CD4-positive, alpha-beta T cell (primary cell): ENCODE results near the gene CDH16. TPM values are rescaled to one million over a fixed set of nuclear protein-coding genes. Genes with fewer than 3 reads are reported as not detected.

ENCODE experiments used
- ATAC-seq: fragments of 200-7000 bp; cut with Tn5 transposase; one replicate; pipeline ENCODE4 v1.10.0; 2022; ENCODE audit warnings: mild to moderate bottlenecking; ENCODE audit not compliant: poor library complexity
- CTCF ChIA-PET: fragments of 350-600 bp; sonication (Branson Sonifier 250); formaldehyde crosslinking; loops from one replicate; lab custom pipeline; 2021; ENCODE audit warnings: antibody characterized with exemption, inconsistent platforms; lab: Charles Lee
- POLR2A ChIA-PET: fragments of 350-600 bp; sonication (Branson Sonifier 250); formaldehyde crosslinking; loops from one replicate; lab custom pipeline; 2021; ENCODE audit warnings: antibody characterized with exemption, inconsistent platforms; lab: Charles Lee
- DNase-seq, 14 experiments: peaks; one replicate each; pipeline ENCODE4 v3.0.0-alpha.2; 2013 to 2020; ENCODE audit warnings: mixed read lengths in 2 of 14
- H3K27ac ChIP-seq, 2 donors: one replicate each; pipeline versions ENCODE4 v1.5.1 to v1.7.0; 2013; ENCODE audit warnings: low read length in 2 of 2, low read depth in 1 of 2, mild to moderate bottlenecking in 1 of 2
- H3K27me3 ChIP-seq, 2 experiments: 1 replicate in 1 of 2; 2 replicates in 1 of 2; pipeline versions ENCODE4 v1.6.1 to v1.7.0; 2013; ENCODE audit warnings: low read length in 2 of 2, control low read depth in 1 of 2, mild to moderate bottlenecking in 1 of 2, moderate library complexity in 1 of 2; ENCODE audit not compliant: insufficient read depth in 2 of 2, control insufficient read depth in 1 of 2
- H3K36me3 ChIP-seq: one replicate; pipeline ENCODE4 v1.6.1; 2013; ENCODE audit warnings: low read length, control low read depth; ENCODE audit not compliant: insufficient read depth
- H3K4me1 ChIP-seq: one replicate; pipeline ENCODE4 v1.6.1; 2013; ENCODE audit warnings: low read length, control low read depth; ENCODE audit not compliant: insufficient read depth
- H3K4me3 ChIP-seq: one replicate; pipeline ENCODE4 v1.5.1; 2013; ENCODE audit warnings: mild to moderate bottlenecking, low read length, moderate library complexity
- H3K9me3 ChIP-seq, 2 experiments: 1 replicate in 1 of 2; 2 replicates in 1 of 2; pipeline versions ENCODE4 v1.6.1 to v1.7.0; 2013; ENCODE audit warnings: low read length in 2 of 2, mild to moderate bottlenecking in 2 of 2, control low read depth in 1 of 2, moderate library complexity in 1 of 2; ENCODE audit not compliant: control insufficient read depth in 1 of 2, insufficient read depth in 1 of 2
- H3K27ac Mint-ChIP-seq: one replicate; pipeline ENCODE4 v1.8.0; 2020; ENCODE audit warnings: mixed read lengths
- H3K27me3 Mint-ChIP-seq: one replicate; pipeline ENCODE4 v1.8.0; 2021; ENCODE audit warnings: mixed read lengths
- H3K36me3 Mint-ChIP-seq: one replicate; pipeline ENCODE4 v1.8.0; 2021; ENCODE audit warnings: low read depth, mixed read lengths
- H3K4me1 Mint-ChIP-seq: one replicate; pipeline ENCODE4 v1.8.0; 2021; ENCODE audit warnings: low read depth, mixed read lengths
- H3K4me3 Mint-ChIP-seq: one replicate; pipeline ENCODE4 v1.8.0; 2020; ENCODE audit warnings: mild to moderate bottlenecking, mixed read lengths
- H3K9me3 Mint-ChIP-seq: one replicate; pipeline ENCODE4 v1.8.0; 2020; ENCODE audit warnings: mixed read lengths
- CTCF ChIP-seq: fragments of 200-600 bp; IDR thresholded peaks from one replicate; pipeline ENCODE4 v1.8.0; 2022; ENCODE audit warnings: antibody characterized with exemption, mild to moderate bottlenecking
- intact Hi-C, 2 experiments: fragments of 100-400 bp; cut with DNase I in 1 of 2; cut with micrococcal nuclease in 1 of 2; formaldehyde crosslinking; loops; one replicate each; pipeline versions ENCODE4 v1.15.1 to v1.9.0; 2023 to 2025; cut with DNase I, micrococcal nuclease
- total RNA-seq, 174 experiments: library from RNA in 2 of 174; stranded (reverse) in 2 of 174; gene quantifications; one replicate each; pipeline ENCODE4 v1.2.3 and lab custom pipeline; 2021 to 2026

The CDH16 gene
- total RNA-seq, 2 experiments from 2014 or later = not detected

- H3K9me3 Mint-ChIP-seq = no peaks in the 10 kb centered on the region
- TF ChIP-seq CTCF = no peak
- DNase-seq (no peak), ATAC-seq (no peak)
- intact Hi-C loops = loop anchor here in 1 of 2 experiments (5.0 kb wide), 1 partner anchor 51 kb away; the partner anchor contains the start of gene CIAO2B
- Histone ChIP-seq H3K9me3 (no peaks in the 10 kb centered on the region), H3K4me3 (peak overlapping the region; percentile 93), H3K27me3 (no peaks in the 10 kb centered on the region), H3K36me3 (peaks cover 21% of the 10 kb centered on the region), H3K27ac (no peak overlapping the region), H3K4me1 (peaks cover 32% of the 10 kb centered on the region)
- no peak overlapping the region for H3K27ac Mint-ChIP-seq
- peaks cover 24% of the 10 kb centered on the region for H3K36me3 Mint-ChIP-seq
- H3K4me3 Mint-ChIP-seq = peak overlapping the region; percentile 100
- ChIA-PET POLR2A (interaction anchor here (0.9 to 2.5 kb wide), 10 partner anchors 12 to 346 kb away, joined by 3 to 27 read pairs (median 5); partner anchors contain the start of genes CIAO2B, CKLF, DYNC1LI2 and NAE1), CTCF (interaction anchor here (1.2 to 3.2 kb wide), 4 partner anchors 8 to 137 kb away, joined by 3 to 20 read pairs (median 10); partner anchors contain the start of gene NAE1)
- H3K4me1 Mint-ChIP-seq = peaks cover 39% of the 10 kb centered on the region
- H3K27me3 Mint-ChIP-seq = no peaks in the 10 kb centered on the region
Measured at GRCh38 chr16:66881014-66881417, 37.7 kb downstream of the CDH16 start.

GRCh38 chr16:66880288-66881013 lies 38.2 kb downstream of the CDH16 start, which contains the start of gene PDP2:
Gene PDP2, plus strand, starts transcription at chr16:66880515. Its CDS starts 3,770 bp downstream, at chr16:66884285.
- Mint-ChIP-seq H3K9me3 (no peaks in the 10 kb centered on the region), H3K27ac (peak within 1 kb of the TSS; percentile 75), H3K27me3 (no peaks in the 10 kb centered on the region), H3K4me1 (peaks cover 33% of the 10 kb centered on the region), H3K36me3 (peaks cover 18% of the 10 kb centered on the region), H3K4me3 (peak within 1 kb of the TSS; percentile 100)
- DNase-seq (peak; percentile 74 to 95 (median 86)), ATAC-seq (peak; percentile 98)
- Histone ChIP-seq H3K9me3 (no peaks in the 10 kb centered on the region), H3K4me1 (peaks cover 32% of the 10 kb centered on the region), H3K27ac (no peak within 1 kb of the TSS), H3K36me3 (peaks cover 15% of the 10 kb centered on the region), H3K27me3 (no peaks in the 10 kb centered on the region), H3K4me3 (peak within 1 kb of the TSS; percentile 93)
- intact Hi-C loops = loop anchor here in 1 of 2 experiments (5.0 kb wide), 1 partner anchor 52 kb away; the partner anchor contains the start of gene CIAO2B
- ChIA-PET POLR2A (interaction anchor here (0.9 to 2.5 kb wide), 10 partner anchors 13 to 346 kb away, joined by 3 to 27 read pairs (median 5); partner anchors contain the start of genes CIAO2B, CKLF, DYNC1LI2 and NAE1), CTCF (interaction anchor here (0.7 to 3.2 kb wide), 3 partner anchors 13 to 49 kb away, joined by 4 to 20 read pairs (median 13); partner anchors contain the start of gene NAE1)
- no peak for TF ChIP-seq CTCF

GRCh38 chr16:66878067-66878466 lies 40.6 kb downstream of the CDH16 start:
- Mint-ChIP-seq H3K36me3 (peaks cover 4% of the 10 kb centered on the region), H3K4me1 (peaks cover 44% of the 10 kb centered on the region), H3K9me3 (no peaks in the 10 kb centered on the region), H3K4me3 (peak overlapping the region; percentile 83), H3K27me3 (no peaks in the 10 kb centered on the region), H3K27ac (no peak overlapping the region)
- H3K27ac ChIP-seq = no peak overlapping the region
- ATAC-seq (no peak), DNase-seq (peak in 2 of 14 experiments; percentile 22 to 37)
- no peaks in the 10 kb centered on the region for H3K36me3 ChIP-seq
- intact Hi-C loops = no loop called here
- no peaks in the 10 kb centered on the region for H3K27me3 ChIP-seq
- peaks cover 49% of the 10 kb centered on the region for H3K4me1 ChIP-seq
- no peak overlapping the region for H3K4me3 ChIP-seq
- ChIA-PET CTCF (interaction anchor here (0.9 kb wide), 1 partner anchor 10 kb away, joined by 5 read pairs; no protein-coding TSS in a partner anchor), POLR2A (no interaction called here)
- no peak for TF ChIP-seq CTCF
- no peaks in the 10 kb centered on the region for H3K9me3 ChIP-seq
